GM12872 (cell line): ENCODE results near the gene TK1.

Source experiments
- TF ChIP-seq, protein P1 (sequence below): IDR thresholded peaks from 3 replicates; pipeline ENCODE4 v1.5.1; 2011; ENCODE audit warnings: low read depth, mild to moderate bottlenecking, low read length, moderate library complexity; ENCODE audit not compliant: insufficient read depth

The TK1 gene

DNA sequence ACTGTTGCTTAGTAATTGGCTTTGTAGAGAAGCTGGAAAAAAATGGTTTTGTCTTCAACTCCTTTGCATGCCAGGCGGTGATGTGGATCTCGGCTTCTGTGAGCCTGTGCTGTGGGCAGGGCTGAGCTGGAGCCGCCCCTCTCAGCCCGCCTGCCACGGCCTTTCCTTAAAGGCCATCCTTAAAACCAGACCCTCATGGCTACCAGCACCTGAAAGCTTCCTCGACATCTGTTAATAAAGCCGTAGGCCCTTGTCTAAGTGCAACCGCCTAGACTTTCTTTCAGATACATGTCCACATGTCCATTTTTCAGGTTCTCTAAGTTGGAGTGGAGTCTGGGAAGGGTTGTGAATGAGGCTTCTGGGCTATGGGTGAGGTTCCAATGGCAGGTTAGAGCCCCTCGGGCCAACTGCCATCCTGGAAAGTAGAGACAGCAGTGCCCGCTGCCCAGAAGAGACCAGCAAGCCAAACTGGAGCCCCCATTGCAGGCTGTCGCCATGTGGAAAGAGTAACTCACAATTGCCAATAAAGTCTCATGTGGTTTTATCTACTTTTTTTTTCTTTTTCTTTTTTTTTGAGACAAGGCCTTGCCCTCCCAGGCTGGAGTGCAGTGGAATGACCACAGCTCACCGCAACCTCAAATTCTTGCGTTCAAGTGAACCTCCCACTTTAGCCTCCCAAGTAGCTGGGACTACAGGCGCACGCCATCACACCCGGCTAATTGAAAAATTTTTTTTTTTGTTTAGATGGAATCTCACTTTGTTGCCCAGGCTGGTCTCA lies 38.4 kb upstream of the TK1 start:
- TF ChIP-seq, protein P1, sequence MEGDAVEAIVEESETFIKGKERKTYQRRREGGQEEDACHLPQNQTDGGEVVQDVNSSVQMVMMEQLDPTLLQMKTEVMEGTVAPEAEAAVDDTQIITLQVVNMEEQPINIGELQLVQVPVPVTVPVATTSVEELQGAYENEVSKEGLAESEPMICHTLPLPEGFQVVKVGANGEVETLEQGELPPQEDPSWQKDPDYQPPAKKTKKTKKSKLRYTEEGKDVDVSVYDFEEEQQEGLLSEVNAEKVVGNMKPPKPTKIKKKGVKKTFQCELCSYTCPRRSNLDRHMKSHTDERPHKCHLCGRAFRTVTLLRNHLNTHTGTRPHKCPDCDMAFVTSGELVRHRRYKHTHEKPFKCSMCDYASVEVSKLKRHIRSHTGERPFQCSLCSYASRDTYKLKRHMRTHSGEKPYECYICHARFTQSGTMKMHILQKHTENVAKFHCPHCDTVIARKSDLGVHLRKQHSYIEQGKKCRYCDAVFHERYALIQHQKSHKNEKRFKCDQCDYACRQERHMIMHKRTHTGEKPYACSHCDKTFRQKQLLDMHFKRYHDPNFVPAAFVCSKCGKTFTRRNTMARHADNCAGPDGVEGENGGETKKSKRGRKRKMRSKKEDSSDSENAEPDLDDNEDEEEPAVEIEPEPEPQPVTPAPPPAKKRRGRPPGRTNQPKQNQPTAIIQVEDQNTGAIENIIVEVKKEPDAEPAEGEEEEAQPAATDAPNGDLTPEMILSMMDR: no peak

DNA sequence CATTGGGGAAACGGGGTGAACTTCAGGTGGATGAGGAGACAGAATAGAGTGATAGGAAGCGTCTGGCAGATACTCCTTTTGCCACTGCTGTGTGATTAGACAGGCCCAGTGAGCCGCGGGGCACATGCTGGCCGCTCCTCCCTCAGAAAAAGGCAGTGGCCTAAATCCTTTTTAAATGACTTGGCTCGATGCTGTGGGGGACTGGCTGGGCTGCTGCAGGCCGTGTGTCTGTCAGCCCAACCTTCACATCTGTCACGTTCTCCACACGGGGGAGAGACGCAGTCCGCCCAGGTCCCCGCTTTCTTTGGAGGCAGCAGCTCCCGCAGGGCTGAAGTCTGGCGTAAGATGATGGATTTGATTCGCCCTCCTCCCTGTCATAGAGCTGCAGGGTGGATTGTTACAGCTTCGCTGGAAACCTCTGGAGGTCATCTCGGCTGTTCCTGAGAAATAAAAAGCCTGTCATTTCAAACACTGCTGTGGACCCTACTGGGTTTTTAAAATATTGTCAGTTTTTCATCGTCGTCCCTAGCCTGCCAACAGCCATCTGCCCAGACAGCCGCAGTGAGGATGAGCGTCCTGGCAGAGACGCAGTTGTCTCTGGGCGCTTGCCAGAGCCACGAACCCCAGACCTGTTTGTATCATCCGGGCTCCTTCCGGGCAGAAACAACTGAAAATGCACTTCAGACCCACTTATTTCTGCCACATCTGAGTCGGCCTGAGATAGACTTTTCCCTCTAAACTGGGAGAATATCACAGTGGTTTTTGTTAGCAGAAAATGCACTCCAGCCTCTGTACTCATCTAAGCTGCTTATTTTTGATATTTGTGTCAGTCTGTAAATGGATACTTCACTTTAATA lies 37.6 kb upstream of the TK1 start:
- TF ChIP-seq, protein P1: no peak

DNA sequence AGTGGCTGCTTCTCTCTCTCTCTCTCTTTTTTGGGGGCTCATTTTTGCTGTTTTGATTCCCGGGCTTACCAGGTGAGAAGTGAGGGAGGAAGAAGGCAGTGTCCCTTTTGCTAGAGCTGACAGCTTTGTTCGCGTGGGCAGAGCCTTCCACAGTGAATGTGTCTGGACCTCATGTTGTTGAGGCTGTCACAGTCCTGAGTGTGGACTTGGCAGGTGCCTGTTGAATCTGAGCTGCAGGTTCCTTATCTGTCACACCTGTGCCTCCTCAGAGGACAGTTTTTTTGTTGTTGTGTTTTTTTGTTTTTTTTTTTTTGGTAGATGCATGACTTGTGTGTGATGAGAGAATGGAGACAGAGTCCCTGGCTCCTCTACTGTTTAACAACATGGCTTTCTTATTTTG lies 36.9 kb upstream of the TK1 start:
- TF ChIP-seq, protein P1: no peak

DNA sequence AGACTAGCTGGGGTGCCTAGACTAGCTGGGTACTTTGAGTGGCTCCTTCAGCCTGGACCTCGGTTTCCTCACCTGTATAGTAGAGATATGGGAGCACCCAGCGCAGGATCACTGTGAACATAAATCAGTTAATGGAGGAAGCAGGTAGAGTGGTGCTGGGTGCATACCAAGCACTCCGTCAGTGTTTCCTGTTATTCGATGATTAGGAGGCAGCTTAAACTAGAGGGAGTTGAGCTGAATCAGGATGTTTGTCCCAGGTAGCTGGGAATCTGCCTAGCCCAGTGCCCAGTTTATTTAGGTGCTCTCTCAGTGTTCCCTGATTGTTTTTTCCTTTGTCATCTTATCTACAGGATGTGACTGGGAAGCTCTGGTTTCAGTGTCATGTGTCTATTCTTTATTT lies 36.2 kb upstream of the TK1 start:
- TF ChIP-seq, protein P1: no peak

DNA sequence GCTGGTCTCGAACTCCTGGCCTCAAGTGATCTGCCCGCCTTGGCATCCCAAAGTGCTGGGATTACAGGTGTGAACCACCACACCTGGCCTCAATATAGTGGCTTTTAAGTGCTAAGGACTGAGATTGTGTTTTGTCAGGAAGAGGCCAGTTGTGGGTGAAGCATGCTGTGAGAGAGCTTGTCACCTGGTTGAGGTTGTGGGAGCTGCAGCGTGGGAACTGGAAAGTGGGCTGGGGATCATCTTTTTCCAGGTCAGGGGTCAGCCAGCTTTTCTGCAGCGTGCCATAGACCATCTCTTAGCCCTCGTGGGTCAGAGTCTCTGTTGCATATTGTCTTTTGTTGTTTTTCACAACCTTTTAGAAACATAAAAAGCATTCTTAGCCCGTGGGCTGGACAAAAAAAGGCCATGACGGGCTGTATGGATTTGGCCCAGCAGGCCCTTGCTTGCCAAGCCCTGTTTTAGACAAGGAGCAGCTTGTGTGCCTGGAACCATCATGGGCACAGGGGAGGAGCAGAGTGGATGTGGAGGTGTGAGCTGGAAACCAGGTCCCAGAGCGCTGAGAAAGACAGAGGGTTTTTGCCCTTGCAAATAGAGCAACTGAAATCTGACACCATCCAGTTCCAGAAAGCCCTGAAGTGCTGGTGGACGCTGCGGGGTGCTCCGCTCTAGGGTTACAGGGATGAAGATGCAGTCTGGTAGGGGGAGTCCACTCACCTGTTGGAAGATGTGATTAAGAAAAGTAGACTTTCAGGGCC lies 32.7 kb upstream of the TK1 start:
- TF ChIP-seq, protein P1: no peak

DNA sequence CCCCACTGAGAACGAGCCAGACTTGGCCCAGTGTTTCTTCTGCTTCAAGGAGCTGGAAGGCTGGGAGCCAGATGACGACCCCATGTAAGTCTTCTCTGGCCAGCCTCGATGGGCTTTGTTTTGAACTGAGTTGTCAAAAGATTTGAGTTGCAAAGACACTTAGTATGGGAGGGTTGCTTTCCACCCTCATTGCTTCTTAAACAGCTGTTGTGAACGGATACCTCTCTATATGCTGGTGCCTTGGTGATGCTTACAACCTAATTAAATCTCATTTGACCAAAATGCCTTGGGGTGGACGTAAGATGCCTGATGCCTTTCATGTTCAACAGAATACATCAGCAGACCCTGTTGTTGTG lies 27.8 kb upstream of the TK1 start:
- TF ChIP-seq, protein P1: no peak
